ENCODE measurements around the gene VAV2.

VAV2 gene

DNA sequence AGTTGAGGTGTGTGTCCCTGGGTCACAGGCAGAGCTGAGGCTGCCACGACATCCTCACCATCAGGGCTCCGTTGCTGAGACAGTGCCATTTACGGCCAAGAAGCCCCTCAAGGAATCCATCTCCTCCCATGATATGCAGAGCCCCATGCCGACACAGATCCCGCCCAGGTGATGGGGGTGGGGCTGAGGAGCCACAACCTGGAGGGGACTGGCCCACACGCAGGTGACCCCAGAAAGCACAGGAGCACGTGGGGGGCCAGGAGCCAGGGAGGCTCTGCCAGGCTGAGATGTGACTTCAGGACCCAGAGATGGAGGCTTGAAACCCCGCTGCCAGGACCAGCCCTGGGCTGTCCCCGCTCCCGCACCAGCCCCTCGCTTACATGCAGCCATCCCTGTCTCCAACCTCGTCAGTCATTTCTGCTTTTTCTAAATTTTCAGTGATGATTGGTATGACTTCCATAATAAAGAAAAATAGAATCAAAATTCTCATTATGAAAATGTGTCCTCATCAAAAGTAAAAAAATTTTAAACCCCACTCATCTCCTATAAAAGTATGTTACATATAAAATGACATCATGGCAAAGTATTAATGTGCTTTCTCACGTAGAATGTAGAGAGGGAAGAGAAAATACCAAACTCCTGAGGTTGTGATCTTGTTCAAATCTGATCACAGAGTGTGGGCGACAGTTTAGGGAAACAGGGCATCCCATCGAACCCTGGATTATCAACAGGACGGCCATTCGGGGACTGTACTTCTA, 155.9 kb downstream of the VAV2 start:
- DNase-seq (ENCODE audit: low read depth in 3 of 3) = no peak

DNA sequence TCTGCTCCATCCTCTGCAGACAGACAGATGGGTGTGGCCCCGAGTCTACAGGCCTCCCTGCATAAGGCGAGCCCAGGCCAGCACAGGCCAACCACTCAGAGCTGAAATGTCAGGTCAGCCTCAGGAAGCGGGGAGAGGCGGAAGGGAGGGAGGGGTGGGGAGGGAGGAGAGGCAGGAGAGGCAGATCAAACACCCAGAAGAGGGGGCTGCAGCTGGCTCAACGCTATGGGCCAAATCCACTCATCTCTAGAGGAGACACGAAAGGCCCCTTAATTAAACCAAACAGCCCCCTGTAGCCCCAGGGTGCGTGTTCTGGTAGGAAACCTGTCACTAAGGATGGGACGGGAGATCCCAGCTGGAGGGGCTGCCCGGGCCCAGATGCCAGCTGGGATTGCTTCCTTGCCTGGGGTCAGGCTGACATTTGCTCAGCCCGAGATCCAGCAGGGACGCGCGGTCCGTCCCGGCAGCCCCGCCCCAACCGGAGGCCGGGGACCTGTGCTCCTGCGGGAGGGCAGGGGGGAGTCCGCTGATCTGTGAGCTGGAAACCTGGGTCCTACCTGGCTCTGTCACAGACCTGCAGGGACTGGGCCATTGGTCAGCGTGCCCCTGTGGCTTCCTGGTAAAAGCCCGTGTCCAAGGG, 156.7 kb downstream of the VAV2 start:
- DNase-seq (ENCODE audit: low read depth in 3 of 3) = no peak

DNA sequence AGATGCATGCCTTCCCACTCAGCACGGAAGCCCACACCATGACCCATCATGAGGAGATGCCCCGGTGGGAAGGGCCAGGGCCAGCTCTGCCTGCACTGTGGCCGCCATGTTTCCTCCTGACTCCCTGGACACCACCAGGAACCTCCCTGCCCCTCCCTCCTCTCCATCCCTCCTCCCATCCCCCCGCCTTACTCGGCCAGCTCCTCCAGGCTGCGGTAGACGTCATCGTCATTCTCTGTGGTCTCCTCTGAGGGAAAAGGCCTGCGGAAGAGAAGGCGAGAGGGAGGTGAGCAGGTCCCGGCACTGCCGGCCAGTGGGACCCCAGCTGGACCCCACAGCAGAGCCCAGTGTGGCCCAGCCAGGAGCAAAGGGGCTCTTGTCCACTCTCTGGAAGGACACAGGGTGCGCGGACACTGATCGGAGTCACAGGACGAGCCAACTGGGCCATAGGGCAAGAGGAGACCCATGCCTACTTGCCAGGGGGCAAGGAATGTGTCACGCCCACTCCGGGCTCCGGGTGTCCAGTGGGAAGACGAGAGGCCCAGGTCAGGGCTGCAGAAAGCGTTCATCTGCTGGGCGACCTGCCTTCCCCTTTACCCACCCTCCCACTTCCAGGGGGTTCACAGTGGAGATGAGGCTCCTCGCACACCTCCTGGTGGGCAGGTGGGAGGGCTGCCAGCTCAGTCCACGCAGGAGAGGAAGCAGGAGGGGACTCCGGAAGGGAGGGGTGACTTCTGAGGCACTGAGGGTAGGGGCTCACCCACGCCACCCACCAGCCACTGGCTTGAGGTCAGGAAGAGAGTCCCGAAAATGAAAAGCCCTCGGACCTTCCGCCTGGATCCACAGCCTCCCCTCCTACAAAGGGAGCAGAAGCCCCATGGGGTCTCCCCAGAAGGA, 157.8 kb downstream of the VAV2 start:
- no peak for DNase-seq (ENCODE audit: low read depth in 3 of 3)

DNA sequence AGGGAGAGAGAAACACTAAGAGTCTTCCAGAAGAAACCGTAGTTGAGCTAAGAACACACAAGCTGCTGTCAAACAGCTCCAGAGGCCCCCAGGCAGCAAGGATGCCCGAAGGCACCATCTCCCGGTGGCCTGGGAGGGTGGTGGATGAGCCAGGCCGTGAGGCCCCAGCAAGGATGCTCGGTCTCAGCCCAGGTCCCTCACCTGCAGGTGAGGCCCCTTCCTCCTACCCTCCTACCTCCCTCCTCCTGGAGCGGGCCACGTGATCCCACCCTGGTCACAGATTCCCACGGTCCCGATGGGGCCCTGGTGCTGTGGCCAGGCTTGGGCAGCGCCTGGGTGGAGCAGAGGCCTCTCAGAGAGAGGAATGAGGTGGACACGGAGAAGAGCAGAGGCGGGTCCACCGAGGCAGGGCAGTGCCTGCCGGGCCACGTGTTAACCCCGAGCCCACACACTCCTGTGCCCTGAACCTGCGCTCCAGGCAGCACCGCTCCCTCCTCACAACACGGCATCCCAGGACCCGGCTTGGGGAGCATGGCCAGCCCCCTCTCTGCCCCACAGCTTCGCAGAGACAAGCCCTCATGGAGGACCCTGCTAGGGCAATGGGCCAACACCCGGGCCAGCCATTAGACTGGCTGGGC, 158.6 kb downstream of the VAV2 start:
- no peak for DNase-seq (ENCODE audit: low read depth in 3 of 3)

DNA sequence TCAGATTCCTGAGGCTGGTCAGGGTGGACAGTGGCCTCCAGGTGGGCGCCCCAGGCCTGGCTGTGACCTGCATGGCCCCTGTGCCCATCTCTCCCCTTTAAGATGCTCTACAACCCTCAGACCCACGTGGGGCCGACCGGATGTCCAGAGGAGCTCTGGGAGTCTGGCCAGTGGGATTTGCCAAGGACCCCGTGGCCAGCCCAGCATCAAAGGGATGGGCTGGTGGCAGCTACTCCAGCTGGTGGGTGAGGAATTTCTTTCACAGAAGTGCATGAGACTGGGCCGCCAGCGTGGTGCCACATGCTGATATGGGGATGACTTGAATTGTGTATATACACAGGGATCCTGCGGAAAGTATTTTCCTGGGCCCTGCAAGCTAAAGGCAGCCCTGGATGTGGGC, 159.2 kb downstream of the VAV2 start:
- DNase-seq (ENCODE audit: low read depth in 3 of 3) = no peak

DNA sequence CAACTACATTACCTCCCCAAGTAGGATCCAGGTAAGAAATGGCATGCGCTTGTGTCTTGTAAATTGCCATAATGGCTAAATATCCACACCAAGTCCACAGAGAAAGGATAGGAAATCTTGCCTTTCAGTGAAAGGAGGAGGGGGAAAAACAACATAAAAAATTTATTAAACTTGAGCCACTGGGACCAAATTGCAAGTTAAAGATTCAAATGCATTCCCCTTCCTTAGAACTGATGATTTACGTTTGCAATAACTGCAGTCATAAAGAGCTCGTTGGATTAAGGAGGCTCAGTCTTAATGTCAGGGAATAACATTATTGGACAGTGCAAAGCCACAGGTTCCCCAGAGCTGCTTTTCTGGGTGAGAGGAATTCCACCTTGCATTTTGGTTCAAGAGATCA, 161.4 kb downstream of the VAV2 start:
- no peak for DNase-seq (ENCODE audit: low read depth in 3 of 3)

DNA sequence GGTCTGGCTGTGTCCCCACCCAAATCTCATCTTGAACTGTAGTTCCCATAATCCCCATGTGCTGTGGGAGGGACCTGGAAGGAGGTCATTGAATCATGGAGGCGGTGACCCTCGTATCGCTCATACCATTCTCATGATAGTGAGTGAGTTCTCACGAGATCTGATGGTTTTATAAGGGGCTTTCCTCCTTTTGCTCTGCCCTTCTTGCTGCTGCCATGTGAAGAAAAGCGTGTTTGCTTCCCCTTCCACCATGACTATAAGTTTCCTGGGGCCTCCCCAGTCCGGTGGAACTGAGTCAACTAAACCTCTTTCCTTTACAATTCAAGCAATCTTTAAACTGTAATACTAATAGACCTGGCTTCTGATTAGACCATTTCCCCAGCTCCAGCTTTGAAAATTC, 161.8 kb downstream of the VAV2 start:
- no peak for DNase-seq (ENCODE audit: low read depth in 3 of 3)

DNA sequence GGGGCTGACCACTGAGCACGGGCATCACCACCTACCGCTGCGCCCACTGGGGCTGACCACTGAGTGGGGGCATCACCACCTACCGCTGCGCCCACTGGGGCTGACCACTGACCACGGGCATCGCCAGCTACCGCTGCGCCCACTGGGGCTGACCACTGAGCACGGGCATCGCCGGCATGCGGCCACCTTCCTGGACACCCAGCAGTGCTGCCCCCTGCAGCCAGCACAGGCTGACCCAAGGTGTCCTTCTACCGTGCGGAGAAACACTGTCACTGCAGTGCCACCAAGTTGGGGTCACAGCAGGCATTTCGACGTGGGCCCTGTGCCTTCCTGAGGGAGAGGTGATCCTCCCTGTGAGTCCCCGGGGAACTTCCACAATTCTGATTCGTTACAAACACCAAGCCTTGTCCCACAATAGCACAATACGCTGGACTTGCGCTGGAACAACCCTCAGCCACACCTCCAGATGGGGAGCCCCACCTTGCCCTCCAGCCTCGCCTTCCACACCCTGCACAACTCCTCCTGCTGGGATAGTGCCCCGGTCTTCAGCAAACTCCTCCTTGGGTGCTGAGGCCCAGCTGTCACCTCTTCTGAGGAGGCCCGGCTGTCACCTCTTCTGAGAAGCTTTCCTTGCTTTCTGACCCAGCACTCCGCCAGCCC, 163.7 kb downstream of the VAV2 start:
- no peak for DNase-seq (ENCODE audit: low read depth in 3 of 3)

DNA sequence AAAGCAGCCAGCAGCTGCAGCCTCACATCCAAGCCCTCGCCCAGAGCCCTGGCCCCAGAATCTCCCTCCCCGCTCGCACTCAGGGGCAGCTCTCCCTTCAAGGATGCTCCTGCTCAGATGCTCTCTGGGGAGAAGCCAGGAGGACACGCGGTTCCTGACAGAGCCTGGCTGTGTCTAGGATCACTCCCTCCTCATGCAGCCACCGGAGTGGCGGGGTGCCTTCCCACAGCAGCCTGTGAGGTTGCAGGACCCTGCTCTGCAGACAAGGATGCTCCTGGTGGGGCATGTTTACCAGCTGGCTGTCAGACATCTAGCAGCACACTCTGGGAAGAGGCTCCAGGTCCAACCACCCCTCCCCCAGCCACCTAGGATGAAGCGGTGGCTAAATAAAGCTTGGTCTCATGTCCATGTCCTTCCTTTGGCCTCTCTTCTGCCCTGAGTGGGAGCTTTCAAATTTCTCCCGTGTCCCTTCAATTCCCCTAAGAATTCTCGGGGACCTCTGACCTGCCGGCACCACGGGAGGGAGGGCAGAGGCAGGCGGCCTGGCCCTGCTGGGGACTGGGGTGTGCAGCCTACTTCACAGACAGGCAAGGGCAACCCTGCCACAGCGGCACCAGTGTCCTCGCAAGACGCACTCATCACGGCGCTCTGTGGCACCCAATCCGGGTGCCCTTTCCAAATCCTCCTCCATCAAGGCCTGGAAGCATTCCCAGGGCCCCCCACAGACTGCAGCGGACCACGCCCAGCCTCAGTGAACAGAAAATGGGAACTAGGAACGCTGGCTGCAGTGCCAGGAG, 165.6 kb downstream of the VAV2 start:
- no peak for DNase-seq (ENCODE audit: low read depth in 3 of 3)

DNA sequence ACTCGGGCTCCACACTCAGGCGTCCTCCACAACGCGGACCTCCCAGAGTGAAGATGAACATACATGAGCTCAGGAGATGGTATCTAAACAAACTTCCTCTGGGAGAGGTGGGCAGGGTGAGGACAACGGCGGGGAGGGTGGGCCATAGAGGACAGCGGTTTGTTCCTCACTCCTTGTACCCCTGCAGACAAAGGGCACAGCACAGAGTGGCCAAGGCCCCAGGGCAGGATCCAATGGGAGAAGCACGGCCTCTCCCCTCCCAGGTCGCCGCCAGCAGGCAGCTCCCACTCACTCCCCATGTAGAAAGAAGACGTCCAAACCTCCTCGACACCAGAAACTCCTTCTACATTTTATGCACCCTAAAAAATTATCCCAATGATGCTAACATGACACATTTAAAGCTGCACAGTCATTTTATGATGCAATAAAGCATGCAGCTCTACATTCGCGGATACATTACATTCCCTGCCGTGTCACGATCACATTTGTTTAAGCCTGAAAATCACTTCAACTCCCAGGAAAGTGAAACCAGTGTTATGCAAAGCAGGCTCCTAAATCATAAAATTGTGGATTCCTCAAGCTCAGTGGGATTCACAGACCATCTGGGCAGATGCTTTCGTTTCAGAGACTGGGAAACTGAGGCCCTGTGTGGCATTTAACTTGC, 166.4 kb downstream of the VAV2 start:
- DNase-seq (ENCODE audit: low read depth in 3 of 3) = no peak

- DNase-seq (ENCODE audit: low read depth in 3 of 3) = no peak
Measured at GRCh38 chr9:133824802-133825186, 167.3 kb downstream of the VAV2 start.

DNA sequence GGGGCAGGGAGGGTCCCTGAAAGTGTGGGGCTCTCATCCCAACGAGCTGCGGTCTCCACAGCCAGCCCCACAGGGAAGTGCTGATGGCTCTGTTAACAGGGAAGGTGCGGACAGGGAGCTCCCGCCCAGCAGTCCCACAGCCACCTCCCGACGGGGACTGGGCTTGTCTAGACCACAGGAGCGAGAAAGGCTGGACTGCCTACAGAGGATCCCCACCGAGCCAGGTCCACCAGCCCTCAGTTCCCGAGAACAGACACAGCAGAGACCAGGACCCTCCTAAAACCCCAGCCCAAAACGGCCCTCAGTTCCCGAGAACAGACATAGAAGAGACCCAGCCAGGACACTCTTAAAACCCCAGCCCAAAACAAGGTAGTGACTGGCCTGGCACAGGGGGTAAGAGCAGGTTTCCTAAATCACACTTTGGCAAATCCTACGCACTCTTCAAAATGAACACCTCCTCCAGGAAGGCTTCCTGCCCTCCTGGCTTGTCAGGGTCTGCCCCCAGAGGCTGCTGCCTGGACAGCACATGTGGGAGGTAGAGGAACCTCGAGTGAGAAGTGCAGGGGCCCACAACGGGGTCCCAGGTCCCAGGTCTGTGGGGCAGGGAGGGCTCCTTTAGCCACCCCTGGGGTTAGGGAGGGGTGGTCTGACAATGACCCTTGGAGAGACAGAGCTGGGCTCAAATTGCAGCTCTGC, 167.9 kb downstream of the VAV2 start:
- DNase-seq (ENCODE audit: low read depth in 3 of 3) = no peak

GRCh38 chr9:133823189-133824105, 168.7 kb downstream of the VAV2 start:
- DNase-seq (ENCODE audit: low read depth in 3 of 3) = no peak

DNA sequence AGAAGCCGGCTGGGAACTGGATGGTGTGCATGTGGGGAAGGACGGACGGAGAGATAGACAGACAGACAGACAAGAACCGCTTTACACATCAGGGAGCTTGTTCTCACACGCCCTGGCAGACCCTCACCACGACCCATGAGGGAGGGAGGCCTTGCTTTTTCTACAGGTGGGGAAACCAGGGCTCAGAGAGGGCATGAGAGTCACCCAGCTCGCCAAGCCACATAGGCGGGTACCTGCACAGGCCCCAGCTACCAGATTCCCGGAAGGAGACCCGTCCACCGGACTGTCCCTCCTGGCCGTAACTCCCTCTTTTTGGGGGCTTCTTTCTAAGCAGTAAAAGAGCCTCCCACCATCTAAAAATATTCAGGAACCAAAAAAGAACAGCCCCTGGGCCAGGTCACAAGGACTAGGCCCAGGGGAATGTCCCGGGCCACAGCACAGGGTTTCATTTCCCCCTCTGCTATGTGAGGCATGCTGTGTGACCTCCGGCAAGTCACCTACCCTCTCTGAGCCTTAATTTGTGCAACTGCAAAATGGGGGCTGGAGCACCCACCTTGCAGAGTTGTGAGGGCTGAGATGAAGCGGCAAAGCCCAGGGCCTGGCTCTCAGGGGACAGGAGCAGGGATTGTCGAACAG, 169.6 kb downstream of the VAV2 start:
- no peak for DNase-seq (ENCODE audit: low read depth in 3 of 3)

- no peak for DNase-seq (ENCODE audit: low read depth in 3 of 3)
Measured at GRCh38 chr9:133821601-133822429, 170.3 kb downstream of the VAV2 start.

DNA sequence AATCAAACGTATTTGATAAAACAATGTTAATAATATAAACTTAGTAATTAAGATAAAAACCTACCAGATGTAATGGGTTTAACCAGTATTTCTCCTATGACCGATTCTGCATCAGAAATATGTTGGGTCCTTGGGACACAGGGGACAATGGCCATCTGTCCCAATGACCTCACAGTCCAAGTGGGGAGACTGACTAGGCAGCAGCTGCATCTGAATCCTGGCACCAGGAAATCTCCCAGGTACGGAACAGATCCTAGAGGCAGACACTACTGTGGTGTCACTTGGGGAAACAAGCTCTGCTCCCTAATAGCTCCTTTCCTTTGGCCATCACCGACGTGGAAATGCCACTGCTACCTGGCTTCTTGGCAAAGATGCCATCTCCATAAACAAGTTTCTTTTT, 172.2 kb downstream of the VAV2 start:
- no peak for DNase-seq (ENCODE audit: low read depth in 3 of 3)

DNA sequence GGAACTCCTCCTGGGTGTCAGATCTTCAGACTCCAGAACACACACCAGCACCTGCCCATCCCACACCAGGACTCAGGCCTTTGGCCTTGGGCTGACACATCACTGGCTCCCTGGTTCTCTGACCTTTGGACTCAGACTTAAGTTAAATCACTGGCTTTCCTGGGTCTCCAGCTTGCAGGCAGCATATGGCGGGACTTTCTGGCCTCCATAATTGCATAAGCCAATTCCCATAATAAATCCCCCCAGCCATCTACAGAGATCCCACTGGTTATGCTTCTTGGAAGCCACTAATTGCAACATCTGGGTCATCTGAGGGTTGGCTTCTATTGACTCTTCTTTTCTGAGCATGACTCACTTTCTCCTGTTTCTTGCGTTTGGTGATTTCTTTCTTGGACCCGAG, 173.7 kb downstream of the VAV2 start:
- no peak for DNase-seq (ENCODE audit: low read depth in 3 of 3)
